Suppressor macrophage treated with lipopolysaccharide for 1 hour (primary cell): Measurements from ENCODE around the gene SUN5.
"Not testable (repeated sequence)": the region's sequence is repeated elsewhere in the genome, so short reads cannot be mapped to it uniquely, and the experiment has no call there.

Source experiments
- DNase-seq, 3 donors: peaks; one replicate each; pipeline ENCODE4 v3.0.0-alpha.2; 2020 to 2022

The SUN5 gene, protein sequence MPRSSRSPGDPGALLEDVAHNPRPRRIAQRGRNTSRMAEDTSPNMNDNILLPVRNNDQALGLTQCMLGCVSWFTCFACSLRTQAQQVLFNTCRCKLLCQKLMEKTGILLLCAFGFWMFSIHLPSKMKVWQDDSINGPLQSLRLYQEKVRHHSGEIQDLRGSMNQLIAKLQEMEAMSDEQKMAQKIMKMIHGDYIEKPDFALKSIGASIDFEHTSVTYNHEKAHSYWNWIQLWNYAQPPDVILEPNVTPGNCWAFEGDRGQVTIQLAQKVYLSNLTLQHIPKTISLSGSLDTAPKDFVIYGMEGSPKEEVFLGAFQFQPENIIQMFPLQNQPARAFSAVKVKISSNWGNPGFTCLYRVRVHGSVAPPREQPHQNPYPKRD

GRCh38 chr20:33004141-33004751 is at the start of gene SUN5:
Gene SUN5, minus strand, starts transcription at chr20:33004433. Its CDS starts 93 bp downstream, at chr20:33004340.
- no peak for DNase-seq

- no peak for DNase-seq
These were observed 49.3 kb upstream of the SUN5 start, which contains the start of gene BPIFB3 for GRCh38 chr20:33053291-33054106. Gene BPIFB3, plus strand, starts transcription at chr20:33053903. Its CDS starts 1,533 bp downstream, at chr20:33055436.

DNA sequence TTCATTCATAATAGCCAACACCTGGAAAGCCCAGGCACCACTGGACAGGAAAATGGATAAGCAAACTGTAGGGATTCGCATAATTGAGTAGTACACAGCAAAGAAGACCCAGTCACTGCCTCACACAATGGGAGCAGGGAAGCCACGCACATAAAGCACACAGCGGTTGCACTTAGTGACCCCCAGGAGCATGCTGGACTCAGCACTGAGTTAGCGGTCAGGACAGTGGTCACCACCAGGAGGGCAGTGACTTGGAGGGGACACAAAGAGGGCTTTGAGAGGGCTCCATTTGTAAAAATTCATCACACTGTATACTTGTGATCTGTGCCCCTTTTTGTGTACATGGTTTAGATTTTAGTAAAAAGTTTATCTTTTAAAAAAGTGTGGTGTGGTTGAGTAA is 47.1 kb upstream of the SUN5 start:
- DNase-seq = no peak

DNA sequence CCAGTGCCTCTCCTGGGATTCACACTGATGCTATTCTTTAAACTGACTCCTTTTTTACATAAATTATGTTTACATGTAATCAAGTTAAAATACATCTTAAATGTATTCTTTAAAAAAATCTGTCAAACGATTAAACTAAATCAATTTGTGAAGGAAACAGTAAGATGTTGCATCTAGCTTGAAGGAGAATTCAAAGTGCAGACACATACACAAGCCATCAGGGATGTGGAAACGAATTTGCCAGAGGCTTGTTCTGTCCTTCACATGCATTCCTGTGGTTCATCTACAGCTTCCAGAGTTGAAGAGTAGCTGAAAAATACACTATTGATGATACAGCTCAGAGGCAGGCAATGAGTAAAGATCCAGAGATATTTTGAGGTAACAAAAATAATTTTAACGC is 42.2 kb upstream of the SUN5 start:
- no peak for DNase-seq

DNA sequence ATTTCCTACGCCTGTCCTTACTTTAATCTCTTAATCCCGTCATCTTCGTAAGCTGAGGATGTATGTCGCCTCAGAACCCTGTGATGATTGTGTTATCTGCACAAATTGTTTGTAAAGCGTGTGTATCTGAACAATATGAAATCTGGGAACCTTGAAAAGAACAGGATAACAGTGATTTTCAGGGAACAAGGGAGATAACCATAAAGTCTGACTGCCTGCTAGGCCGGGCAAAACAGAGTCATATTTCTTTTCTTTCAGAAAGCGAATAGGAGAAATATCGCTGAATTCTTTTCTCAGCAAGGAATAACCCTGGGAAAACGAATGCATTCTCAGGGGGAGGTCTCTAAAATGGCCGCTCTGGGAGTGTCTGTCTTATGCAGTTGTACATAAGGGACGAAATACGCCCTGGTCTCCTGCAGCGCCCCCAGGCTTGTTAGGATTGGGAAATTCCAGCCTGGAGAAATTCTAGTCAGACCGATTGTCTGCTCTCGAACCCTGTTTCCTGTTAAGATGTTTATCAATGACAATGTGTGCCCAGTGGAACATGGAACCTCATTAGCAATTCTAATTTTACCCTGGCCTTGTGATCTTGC is 41.0 kb upstream of the SUN5 start:
- not testable (repeated sequence) for DNase-seq

GRCh38 chr20:33043731-33044181 is 39.5 kb upstream of the SUN5 start:
- DNase-seq = no peak

- DNase-seq = no peak
These were observed 38.9 kb upstream of the SUN5 start for GRCh38 chr20:33042983-33043730.

DNA sequence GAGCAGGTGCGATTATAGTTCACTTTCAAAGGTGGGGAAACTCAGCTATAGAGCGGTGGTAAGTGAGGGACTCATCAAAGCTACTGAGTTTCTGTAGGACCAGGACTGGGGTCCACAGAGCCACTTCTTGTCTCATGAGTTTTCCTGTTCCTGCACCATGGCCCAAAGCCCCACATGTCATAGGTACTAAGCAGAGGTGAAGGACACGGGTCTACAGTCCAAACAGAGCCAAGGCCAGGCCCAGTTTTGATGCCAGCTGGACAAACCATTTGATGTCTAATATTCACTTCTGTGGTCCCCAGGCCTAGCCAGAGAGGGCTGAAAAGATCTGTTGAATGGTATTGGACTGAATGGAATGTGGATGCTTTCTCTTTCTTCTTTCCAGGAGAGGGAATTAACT is 38.2 kb upstream of the SUN5 start:
- DNase-seq = no peak

DNA sequence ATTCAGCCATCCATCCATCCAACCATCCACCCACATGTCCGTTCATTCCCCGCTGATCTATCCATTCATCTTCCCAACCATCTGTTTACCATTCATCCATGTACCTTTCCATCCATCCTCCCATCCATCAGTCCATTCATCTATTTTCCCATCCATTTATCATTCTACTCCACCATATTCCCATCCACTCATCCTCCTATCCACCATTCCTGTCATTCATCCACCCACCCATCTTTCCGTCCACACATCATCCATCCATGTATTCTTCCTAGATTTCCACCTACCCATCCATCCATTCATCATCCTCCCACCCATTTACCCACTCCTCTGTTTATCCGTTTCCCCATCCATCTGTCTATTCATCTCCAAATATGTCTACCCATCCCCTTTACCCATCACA is 34.0 kb upstream of the SUN5 start:
- no peak for DNase-seq

- no peak for DNase-seq
These were observed 33.2 kb upstream of the SUN5 start for GRCh38 chr20:33037456-33037855.

DNA sequence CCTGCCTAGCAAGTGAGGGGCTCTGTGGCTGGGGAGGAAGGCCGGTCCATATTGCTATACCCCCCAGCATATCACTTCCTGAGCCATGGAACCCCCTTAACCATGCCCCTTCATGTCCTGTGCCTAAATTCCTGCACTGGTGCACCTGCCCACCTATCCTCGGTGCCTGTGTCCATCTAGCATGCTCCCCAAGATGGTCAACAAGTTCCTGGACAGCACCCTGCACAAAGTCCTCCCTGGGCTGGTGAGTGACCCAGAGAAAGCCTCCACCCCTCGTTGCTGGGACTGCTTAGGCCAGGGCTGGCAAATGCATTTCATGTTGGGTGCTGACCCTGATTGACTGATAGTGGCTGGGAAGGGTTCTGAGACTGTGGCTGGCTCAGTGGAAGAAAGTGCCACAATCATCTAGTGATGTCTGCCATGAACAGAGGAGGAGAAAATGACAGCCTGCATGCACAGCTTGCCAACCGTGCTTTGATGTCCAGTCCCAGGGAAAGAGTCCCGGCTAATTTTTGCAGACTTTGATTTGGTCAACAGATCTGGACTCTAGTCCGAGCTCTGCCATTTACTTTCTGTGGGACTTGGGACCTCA is 30.8 kb upstream of the SUN5 start:
- no peak for DNase-seq

- DNase-seq = no peak
These were observed 29.9 kb upstream of the SUN5 start for GRCh38 chr20:33034115-33034514.

- no peak for DNase-seq
These were observed 29.1 kb upstream of the SUN5 start for GRCh38 chr20:33033381-33033780.

DNA sequence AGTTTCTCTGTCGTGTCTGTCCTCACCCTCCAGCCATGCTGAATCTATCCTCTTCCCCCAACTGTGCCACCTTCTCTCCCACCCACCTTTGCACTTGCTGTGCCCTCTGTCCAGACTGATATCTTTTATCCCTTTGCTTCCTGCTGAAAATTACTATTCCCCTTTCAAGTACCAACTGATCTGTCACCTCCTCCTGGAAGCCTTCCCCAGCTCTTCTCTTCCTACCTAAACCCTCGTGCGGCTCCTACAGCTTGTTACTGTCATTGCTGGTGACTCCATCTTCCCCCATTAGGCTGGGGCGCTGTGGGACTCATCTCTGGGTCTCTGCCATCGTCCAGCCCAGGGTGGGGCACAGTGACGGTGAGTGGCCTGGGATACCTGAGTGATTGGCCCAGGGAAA is 28.3 kb upstream of the SUN5 start:
- DNase-seq = no peak

DNA sequence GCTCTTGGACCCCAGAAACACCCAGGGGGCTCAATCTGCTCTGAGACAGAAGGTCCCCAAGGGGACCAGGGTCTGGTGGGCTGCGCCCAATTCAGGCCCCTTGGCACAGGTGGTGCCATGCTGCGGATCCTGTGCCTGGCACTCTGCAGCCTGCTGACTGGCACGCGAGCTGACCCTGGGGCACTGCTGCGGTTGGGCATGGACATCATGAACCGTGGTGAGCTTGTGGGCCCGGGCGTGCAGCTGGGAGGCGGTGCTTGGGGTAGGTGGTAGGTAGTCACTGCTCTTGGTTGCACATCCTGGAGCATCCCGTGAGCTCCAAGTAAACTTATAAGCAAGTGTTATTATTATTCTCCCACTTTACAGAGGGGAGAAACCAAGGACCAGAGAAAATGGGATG is 27.3 kb upstream of the SUN5 start, which contains the start of gene BPIFB6:
Gene BPIFB6 (plus strand): TSS at position 118 of the 400 bp plus-strand sequence. CDS start 0 bp downstream, at position 118.
- DNase-seq = no peak

DNA sequence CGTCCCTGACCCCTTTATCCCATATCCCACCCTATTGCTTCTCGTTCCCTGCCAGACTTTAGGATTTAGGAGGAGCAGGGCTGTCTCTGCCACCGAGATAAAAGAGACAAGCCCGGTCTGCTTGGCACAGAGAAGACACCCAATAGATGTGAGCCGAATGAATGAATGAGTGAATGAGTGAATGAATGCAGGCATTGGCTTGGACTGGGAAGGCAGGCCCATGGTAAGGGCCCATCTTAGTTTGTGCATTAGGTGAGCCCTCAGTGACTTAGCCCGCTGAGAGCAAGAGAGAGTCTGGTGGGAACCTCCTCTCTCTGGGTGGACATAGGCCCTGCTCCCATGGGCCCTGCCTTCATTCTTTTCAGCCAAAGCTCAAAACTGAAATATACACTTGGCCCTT is 26.3 kb upstream of the SUN5 start:
- no peak for DNase-seq

GRCh38 chr20:33030076-33030475 is 25.8 kb upstream of the SUN5 start:
- DNase-seq = no peak

DNA sequence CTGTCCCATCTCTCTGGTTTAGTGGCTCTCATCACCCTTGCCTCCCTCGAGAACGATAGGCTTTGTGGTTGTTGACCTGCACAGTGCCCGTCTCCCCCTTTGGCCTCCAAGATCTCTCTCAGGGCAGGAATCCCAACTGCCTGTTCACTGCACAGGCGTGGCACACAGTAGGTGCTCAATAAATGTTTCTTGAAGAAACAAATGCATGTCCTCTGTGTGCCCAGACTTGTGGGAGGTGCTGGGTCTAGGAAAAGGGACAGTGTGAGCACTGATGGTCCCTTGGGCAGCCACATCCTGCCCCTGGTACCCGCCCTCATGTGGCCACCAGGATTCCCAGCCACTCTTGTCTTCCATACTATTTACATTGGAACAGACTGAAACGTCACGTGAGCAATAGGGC is 24.6 kb upstream of the SUN5 start:
- DNase-seq = no peak

DNA sequence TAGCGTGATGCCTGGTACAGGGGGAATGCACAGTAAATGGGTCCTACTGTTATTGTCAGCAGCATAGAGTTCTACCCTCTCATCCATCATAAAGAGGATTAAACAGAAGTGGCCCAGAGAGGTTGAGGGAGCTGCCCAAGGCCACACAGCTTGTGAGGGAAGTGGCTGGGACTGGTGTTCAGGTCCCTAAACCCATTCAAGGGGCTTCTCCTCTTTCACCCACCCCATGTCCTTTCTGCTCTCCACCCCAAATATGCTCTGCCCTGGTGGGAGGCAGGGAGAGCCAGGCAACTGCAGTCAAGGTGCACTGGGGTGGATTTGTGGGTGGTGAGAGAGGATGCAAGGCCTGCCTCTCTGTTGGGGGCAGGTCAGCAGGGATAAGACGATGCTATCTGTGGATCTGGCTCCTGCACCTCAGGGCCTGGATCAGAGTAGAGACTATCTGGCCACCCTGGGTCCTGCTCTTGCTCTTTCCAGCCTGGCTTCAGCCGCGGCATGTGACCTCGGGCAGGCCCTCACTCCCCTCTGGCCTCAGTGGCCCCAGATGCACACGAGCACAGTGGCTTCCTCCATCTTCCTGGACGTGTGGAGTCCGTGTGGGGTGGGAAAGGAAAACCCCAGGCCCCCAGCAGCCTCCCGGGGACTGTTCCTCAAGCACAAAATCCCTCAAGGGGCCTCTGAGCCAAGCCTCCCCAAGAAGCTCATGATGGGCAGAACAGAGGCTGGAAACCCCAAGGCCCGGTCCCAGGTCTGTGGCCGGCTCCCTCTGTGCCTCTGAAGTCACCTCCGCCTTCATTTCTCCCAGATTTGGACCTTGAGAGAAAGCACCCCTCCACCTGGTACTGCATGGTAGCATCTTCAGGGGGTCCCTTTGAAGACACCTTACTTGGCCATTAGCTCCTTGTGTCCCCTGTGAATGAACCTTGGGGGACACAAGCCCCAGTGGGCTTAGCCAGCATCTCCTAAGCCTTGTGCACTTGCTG is 23.8 kb upstream of the SUN5 start:
- no peak for DNase-seq
